Measurements from ENCODE around the gene SCAF11.

The SCAF11 gene

DNA sequence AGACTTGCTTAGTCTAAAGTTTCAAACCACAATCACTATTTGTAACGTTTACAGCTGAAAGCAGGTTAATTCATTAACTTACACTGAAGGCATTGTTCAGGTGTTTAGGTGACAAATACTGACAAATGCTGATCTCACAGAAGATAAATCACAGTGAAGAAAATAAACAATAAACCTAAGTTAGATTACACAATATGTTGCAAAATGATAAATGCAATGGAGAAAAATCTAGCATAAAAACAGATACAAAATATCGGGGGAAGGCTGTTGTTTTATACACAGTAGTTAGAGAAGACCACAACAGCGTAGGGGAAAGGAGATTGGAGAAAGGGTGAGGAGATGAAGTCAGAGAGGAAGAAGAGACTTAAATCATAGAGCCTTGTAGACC lies 3.0 kb downstream of the SCAF11 start:
- H3K4me3 ChIP-seq (IDR thresholded peaks at IDR 0.05; ENCODE audit: insufficient read depth, low read depth, low read length), result no peak overlapping the region
- peak overlapping the region; percentile 75; the same call in 1 of the 2 replicates for H3K4me2 ChIP-seq
- H3K4me1 ChIP-seq (ENCODE audit: low read depth, poor library complexity, severe bottlenecking), result peaks cover 32% of the 10 kb centered on the region
- H3K9ac ChIP-seq, result no peak overlapping the region
- peaks cover 37% of the 10 kb centered on the region for H4K20me1 ChIP-seq (ENCODE audit: insufficient read depth)
- no peak overlapping the region for H3K27ac ChIP-seq
- TF ChIP-seq, protein P1, sequence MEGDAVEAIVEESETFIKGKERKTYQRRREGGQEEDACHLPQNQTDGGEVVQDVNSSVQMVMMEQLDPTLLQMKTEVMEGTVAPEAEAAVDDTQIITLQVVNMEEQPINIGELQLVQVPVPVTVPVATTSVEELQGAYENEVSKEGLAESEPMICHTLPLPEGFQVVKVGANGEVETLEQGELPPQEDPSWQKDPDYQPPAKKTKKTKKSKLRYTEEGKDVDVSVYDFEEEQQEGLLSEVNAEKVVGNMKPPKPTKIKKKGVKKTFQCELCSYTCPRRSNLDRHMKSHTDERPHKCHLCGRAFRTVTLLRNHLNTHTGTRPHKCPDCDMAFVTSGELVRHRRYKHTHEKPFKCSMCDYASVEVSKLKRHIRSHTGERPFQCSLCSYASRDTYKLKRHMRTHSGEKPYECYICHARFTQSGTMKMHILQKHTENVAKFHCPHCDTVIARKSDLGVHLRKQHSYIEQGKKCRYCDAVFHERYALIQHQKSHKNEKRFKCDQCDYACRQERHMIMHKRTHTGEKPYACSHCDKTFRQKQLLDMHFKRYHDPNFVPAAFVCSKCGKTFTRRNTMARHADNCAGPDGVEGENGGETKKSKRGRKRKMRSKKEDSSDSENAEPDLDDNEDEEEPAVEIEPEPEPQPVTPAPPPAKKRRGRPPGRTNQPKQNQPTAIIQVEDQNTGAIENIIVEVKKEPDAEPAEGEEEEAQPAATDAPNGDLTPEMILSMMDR (conservative IDR thresholded peaks at IDR 0.05; ENCODE audit: low read depth, low read length), result no peak
- no peaks in the 10 kb centered on the region for H3K27me3 ChIP-seq (ENCODE audit: insufficient read depth, low read depth)
- peaks cover 78% of the 10 kb centered on the region for H3K79me2 ChIP-seq (ENCODE audit: insufficient read depth, low read depth)
- no peaks in the 10 kb centered on the region for H3K36me3 ChIP-seq (ENCODE audit: insufficient read depth)
- H2AFZ ChIP-seq (ENCODE audit: low read depth), result no peak overlapping the region

DNA sequence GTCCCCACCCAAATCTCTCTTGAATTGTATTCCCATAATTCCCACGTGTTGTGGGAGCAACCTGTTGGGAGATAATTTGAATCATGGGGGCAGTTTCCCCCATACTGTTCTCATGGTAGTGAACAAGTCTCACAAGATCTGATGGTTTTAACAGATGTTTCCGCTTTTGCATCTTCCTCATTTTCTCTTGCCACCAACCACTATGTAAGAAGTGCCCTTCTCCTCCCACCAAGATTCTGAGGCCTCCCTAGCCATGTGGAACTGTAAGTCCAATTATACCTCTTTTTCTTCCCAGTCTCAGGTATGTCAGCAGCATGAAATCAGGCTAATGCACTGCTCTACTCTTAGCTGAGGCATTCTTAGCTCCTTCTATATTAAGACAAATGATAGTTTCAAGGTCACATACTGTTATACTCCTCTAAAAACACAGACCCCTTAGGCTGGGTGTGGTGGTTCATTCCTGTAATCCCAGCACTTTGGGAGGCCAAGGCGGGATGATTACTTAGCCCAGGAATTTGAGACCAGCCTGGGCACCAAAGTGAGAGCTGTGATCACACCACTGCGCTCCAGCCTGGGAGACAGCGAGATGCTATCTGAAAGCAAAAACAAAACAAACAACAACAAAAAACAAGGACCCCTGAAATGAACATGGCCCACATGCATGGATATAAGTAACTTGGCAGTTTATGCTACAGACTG lies 3.6 kb downstream of the SCAF11 start:
- Histone ChIP-seq H2AFZ (ENCODE audit: low read depth) (no peak overlapping the region), H4K20me1 (ENCODE audit: insufficient read depth) (peaks cover 37% of the 10 kb centered on the region), H3K79me2 (ENCODE audit: insufficient read depth, low read depth) (peaks cover 83% of the 10 kb centered on the region), H3K36me3 (ENCODE audit: insufficient read depth) (no peaks in the 10 kb centered on the region), H3K27ac (no peak overlapping the region), H3K4me3 (IDR thresholded peaks at IDR 0.05; ENCODE audit: insufficient read depth, low read depth, low read length) (no peak overlapping the region), H3K4me2 (peak overlapping the region; percentile 75; the same call in 1 of the 2 replicates), H3K4me1 (ENCODE audit: low read depth, poor library complexity, severe bottlenecking) (peaks cover 32% of the 10 kb centered on the region), H3K27me3 (ENCODE audit: insufficient read depth, low read depth) (no peaks in the 10 kb centered on the region), H3K9ac (no peak overlapping the region)
- TF ChIP-seq, protein P1 (conservative IDR thresholded peaks at IDR 0.05; ENCODE audit: low read depth, low read length), result no peak

DNA sequence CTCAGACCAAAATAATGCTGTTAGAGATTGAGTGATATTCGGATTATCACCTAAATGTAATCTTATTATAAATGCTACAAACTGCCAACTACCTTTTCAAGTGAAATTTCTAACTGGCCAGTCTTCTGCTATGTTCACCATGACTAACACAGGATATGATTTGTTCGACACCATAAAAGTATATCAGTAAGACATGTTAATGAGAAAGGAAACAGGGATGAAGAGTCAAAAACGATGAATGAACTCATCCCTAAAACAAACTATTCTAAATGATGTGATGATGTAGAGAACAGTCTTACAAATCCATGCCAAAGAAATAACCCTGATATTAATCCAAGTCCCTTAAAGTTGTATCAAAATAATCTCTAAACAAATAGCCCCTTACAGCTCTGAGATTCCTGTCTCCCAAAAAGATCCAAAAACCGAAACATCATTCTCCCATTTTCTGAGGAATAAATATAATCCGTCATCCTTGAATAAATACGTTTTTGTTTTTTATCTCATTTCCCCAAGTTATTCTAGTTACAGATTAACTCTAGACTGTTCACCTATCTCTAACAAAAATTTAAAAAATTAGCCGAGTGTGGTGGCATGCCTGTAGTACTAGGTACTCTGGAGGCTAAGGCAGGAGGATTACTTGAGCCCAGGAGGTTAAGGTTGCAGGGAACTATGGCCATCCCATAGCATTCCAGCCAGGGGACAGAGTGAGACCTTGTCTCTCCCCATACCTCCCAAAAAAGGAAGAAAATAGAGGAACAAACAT lies 9.1 kb downstream of the SCAF11 start:
- no peak overlapping the region for H3K4me3 ChIP-seq (IDR thresholded peaks at IDR 0.05; ENCODE audit: insufficient read depth, low read depth, low read length)
- peaks cover 20% of the 10 kb centered on the region for H3K4me1 ChIP-seq (ENCODE audit: low read depth, poor library complexity, severe bottlenecking)
- peaks cover 100% of the 10 kb centered on the region for H3K79me2 ChIP-seq (ENCODE audit: insufficient read depth, low read depth)
- TF ChIP-seq, protein P1 (conservative IDR thresholded peaks at IDR 0.05; ENCODE audit: low read depth, low read length), result no peak
- no peak overlapping the region for H3K27ac ChIP-seq
- H2AFZ ChIP-seq (ENCODE audit: low read depth), result no peak overlapping the region
- no peaks in the 10 kb centered on the region for H3K27me3 ChIP-seq (ENCODE audit: insufficient read depth, low read depth)
- H3K9ac ChIP-seq, result no peak overlapping the region
- H3K36me3 ChIP-seq (ENCODE audit: insufficient read depth), result no peaks in the 10 kb centered on the region
- H4K20me1 ChIP-seq (ENCODE audit: insufficient read depth), result peaks cover 34% of the 10 kb centered on the region
- no peak overlapping the region for H3K4me2 ChIP-seq

DNA sequence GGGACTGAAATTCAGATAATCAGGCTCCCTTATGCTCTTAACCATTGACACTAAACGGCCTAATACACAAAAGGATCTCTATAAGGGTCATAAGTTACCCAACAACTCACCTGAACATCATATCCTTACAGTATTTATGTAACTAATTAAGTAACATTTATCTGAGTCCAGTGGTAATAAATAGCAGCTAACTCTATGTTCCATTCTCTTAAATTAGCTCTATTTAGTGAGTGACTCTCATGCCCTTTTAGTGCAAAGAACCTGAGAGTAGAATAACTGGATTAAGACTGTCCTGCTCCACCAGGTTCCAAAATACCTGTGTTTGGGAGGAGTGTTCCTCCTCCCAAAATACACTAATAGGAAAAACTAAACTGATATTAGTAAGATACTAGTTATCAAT lies 9.8 kb downstream of the SCAF11 start:
- Histone ChIP-seq H3K27ac (no peak overlapping the region), H4K20me1 (ENCODE audit: insufficient read depth) (peaks cover 30% of the 10 kb centered on the region), H3K4me3 (IDR thresholded peaks at IDR 0.05; ENCODE audit: insufficient read depth, low read depth, low read length) (no peak overlapping the region), H3K4me1 (ENCODE audit: low read depth, poor library complexity, severe bottlenecking) (peaks cover 20% of the 10 kb centered on the region), H3K36me3 (ENCODE audit: insufficient read depth) (no peaks in the 10 kb centered on the region), H3K9ac (no peak overlapping the region), H3K4me2 (no peak overlapping the region), H3K27me3 (ENCODE audit: insufficient read depth, low read depth) (no peaks in the 10 kb centered on the region), H2AFZ (ENCODE audit: low read depth) (no peak overlapping the region), H3K79me2 (ENCODE audit: insufficient read depth, low read depth) (peaks cover 100% of the 10 kb centered on the region)
- TF ChIP-seq, protein P1 (conservative IDR thresholded peaks at IDR 0.05; ENCODE audit: low read depth, low read length), result no peak
